GM12872 (cell line): ENCODE data around the gene SHANK1.

Source experiments
- TF ChIP-seq, protein P1 (sequence below): IDR thresholded peaks from 3 replicates; pipeline ENCODE4 v1.5.1; 2011; ENCODE audit warnings: low read depth, mild to moderate bottlenecking, low read length, moderate library complexity; ENCODE audit not compliant: insufficient read depth

SHANK1 gene

DNA sequence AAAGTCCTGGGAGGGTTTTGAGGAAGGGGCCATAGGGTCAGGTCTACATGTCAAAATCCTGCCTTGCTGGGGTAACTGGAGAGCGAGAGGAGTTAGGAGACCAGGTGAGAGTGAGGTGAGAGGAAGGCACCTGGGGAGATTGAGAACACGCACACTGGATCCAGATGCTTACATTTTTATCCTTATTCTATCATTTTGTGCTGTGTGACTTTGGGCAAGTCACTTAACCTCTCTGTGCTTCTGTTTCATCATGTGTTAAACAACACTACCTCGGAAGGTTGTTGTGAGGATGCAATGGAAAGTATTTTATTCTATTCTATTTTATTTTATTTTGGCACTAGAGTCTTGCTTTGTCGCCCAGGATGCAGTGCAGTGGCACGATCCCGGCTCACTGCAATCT is 66.9 kb downstream of the SHANK1 start:
- TF ChIP-seq, protein P1, sequence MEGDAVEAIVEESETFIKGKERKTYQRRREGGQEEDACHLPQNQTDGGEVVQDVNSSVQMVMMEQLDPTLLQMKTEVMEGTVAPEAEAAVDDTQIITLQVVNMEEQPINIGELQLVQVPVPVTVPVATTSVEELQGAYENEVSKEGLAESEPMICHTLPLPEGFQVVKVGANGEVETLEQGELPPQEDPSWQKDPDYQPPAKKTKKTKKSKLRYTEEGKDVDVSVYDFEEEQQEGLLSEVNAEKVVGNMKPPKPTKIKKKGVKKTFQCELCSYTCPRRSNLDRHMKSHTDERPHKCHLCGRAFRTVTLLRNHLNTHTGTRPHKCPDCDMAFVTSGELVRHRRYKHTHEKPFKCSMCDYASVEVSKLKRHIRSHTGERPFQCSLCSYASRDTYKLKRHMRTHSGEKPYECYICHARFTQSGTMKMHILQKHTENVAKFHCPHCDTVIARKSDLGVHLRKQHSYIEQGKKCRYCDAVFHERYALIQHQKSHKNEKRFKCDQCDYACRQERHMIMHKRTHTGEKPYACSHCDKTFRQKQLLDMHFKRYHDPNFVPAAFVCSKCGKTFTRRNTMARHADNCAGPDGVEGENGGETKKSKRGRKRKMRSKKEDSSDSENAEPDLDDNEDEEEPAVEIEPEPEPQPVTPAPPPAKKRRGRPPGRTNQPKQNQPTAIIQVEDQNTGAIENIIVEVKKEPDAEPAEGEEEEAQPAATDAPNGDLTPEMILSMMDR: no peak

DNA sequence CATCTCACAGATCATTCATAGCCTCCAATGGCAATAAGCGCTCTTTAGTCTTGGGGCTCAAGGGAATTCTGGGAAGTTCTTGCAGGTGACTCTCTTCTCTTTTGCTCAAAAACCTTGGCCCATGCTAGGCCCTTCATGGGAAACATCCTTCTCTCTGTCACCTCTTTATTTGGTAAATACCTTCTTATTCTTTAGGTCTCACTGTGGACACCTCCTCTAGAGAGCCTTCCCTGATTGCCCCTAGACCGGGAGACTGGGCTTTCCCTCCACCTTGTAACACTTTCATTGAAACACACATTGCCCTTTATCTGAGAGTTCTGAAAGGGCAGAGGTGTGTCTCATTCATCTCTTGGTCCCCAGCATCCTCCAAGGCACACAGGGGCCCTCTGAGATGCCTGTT is 68.4 kb downstream of the SHANK1 start:
- TF ChIP-seq, protein P1: no peak

DNA sequence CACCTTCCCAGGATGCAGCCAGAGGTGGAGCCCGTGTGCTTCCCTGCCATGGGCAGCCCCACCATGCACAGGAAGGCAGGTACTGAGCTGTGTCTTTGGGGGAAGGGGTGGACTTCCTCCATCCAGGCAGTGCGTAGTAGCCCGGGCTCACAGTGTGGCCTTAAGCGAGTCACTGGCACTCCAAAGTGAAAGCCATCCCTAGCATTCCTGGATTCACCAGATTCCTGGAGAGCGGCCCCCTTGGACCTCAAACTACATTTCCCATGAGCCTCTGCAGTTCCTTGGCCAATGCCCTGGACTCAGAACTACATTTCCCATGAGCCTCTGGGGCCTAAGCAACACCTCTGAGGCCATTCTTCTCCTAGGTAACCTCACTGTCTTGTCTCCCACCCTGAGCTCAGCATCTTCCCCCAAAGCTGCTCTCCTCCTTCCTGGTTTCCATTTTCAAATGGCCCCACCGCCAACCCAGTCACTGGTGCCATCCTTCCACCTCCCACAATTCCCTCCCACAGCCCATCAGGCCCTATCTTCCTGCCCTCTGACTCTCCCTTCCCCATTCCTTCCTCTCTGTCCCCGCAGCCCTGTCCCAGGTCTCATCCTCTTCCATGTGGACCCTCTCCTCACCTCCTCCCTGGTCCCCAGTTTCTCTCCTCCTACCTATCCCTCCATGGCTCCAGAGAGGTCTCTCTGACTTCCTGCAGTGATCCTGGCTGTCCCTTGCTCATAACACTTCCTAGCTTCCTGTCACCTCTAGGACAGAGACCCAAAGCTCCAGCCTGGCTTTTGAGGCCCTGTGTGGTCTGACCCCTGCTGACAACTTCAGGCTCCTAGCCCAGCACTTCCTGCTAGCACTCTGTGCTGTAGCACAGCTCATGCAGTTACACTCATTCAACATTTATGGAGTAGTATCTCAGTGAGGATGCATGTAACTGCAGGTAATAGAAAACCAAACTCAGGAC is 69.9 kb downstream of the SHANK1 start, which contains the start of gene C19orf81:
Gene C19orf81, plus strand, starts transcription at position 13 of the 959 bp plus-strand sequence. Its CDS starts 0 bp downstream, at position 13.
- TF ChIP-seq, protein P1: no peak

DNA sequence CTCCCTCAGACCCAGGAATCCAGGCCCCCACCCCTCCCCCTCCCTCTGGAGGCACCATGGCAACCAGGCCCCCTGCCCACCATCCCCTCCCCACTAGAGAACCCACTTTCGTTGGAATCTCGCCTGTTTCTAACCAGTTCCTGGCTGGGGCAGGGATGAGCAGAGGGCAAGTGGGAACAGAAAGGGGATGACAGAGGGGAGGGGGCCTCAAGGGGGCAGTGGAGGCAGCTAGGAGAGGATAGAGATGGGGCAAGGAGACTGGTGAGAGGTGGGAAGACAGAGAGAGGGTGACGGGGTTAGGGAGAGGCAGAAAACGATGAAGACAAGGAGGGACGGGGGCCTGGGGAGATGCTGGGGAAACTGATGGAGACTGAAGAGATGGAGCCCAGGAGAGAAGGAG is 70.9 kb downstream of the SHANK1 start:
- TF ChIP-seq, protein P1: no peak

DNA sequence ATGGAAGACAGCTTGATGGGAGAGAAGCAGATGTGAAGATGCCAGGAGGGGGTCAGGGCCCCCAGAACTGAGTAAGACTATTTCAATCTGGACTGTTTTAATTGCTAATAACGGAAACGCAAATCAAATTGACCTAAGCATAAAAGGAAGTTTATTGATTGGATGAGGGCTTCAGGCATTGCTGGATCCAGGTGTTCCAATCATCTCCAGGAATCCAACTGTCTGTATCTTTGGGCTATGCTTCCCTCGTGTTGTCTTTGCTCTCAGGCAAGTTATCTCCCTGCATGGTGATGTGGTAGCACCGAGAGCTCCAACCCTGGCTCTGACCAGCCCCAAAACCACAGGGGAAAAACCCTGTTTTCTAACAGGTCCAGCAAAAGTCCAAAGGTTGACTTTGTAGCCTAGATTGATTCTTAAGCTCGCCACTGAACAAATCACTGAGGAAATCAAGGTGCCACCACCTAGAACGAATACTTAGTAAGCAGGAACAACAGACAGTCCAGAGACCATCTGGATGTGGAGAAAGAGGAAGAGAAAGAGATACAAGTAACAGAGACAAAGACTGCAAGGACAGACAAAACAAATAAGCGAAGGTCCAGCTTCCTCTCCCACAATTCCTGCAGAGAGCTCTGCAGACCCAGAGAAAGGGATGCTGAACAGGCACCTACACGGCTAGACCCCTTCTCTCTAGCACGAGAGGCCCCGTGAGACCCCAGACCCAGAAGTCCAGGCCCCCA is 71.6 kb downstream of the SHANK1 start:
- TF ChIP-seq, protein P1: no peak

DNA sequence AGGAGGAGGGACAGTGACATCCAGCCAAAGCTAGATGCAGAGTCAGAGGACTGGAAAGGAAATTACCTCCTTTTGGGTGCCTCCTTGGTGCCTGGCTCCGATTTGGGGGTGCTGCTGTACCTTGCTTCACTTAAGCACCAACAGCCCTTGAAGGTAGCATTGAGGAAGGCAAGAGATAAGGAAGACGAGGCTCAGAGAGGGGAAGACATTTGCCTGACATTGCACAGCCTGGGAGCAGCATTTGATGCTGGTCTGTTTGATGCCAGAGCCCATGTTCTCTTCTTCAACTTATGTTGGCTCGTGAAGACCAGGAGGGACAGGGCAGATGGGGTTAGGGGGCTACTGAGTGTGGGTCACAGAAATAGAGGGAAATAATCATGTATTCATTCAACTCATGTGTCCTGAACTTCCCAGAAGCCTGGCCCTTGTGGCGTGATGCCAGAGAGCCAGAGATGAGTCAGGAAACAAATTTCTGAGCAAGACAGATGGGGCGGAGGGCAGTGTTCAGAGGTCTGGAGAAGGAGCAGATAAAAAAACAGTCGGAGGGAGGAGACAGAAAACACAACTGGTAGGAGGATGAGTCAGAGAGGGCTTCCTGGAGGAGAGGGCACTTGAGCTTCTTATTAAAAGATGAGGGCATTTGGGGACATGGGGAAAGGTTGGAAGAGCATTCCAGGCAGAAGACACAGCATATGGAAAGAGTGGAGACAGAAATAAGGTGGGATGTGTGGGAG is 73.4 kb downstream of the SHANK1 start:
- TF ChIP-seq, protein P1: no peak

DNA sequence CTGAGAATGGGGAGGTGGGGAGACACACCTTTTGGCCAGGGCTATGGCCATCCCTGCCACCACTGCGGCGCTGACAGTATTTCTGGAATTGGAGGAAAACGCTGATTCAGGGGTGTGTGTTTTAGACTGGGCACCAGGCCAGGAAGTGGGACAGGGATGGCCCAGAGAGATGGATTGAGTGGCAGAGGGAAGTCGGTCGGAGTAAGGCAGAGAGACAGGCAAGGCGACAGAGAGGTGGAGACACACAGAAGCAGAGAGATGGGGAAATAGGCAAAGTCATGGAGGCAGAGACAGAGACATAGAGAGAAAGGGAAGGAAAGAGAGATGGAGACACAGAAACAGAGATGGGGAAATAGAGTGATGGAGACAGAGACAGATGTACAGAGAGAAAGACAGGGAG is 74.5 kb downstream of the SHANK1 start:
- TF ChIP-seq, protein P1: no peak
